Spinal cord (tissue), 10 donors: ENCODE measurements around the gene ZFPL1. TPM values are rescaled to one million over a fixed set of nuclear protein-coding genes. Genes with fewer than 3 reads are reported as not detected.
A peak's percentile ranks its signal among the peaks of the same experiment; 100 is the strongest.

ENCODE experiments used
- DNase-seq, 6 donors: peaks; one replicate each; pipeline versions ENCODE4 v3.0.0 to v3.0.0-alpha.2; 2013 to 2015; ENCODE audit warnings: low spot score in 6 of 6, low read depth in 4 of 6
- H3K27ac ChIP-seq: one replicate; pipeline ENCODE4 v1.5.1; 2013; ENCODE audit warnings: low read depth, low read length, control low read depth
- H3K27me3 ChIP-seq: one replicate; pipeline ENCODE4 v1.6.1; 2013; ENCODE audit warnings: low read length; ENCODE audit not compliant: control insufficient read depth, insufficient read depth
- H3K36me3 ChIP-seq: one replicate; pipeline ENCODE4 v1.6.1; 2013; ENCODE audit warnings: low read length; ENCODE audit not compliant: control insufficient read depth, insufficient read depth
- H3K4me1 ChIP-seq: one replicate; pipeline ENCODE4 v1.6.1; 2013; ENCODE audit warnings: low read length; ENCODE audit not compliant: control insufficient read depth, insufficient read depth
- H3K4me3 ChIP-seq: one replicate; pipeline ENCODE4 v1.5.1; 2013; ENCODE audit warnings: low read depth, low read length, control low read depth
- H3K9me3 ChIP-seq: one replicate; pipeline ENCODE4 v1.6.1; 2013; ENCODE audit warnings: low read length; ENCODE audit not compliant: control insufficient read depth, insufficient read depth
- WGBS: methylation state at CpG from one replicate; pipeline ENCODE4 v1.1.5; 2013; ENCODE audit warnings: missing lambda C conversion rate; ENCODE audit not compliant: insufficient coverage; 5-methylcytosine and 5-hydroxymethylcytosine counted together
- polyA plus RNA-seq, 2 donors: library from polyadenylated mRNA; unstranded; fragments of 120-200 nt; gene quantifications; one replicate each; pipeline ENCODE4 v1.2.1, GENCODE V29; 2013; ENCODE audit not compliant: insufficient read length in 2 of 2
- total RNA-seq, 2 donors: library from RNA; depleted of rRNA in 1 of 2; stranded (reverse); fragments of 120-200 nt in 1 of 2; fragments of >200 nt in 1 of 2; gene quantifications; one replicate each; pipeline versions ENCODE4 v1.2.3 to v1.2.4, GENCODE V29; 2013 to 2014
- donor health status: healthy.

ZFPL1 gene
- total and polyA plus RNA-seq, 4 donors = 19.4 to 37.6 (median 34.2) TPM

DNA sequence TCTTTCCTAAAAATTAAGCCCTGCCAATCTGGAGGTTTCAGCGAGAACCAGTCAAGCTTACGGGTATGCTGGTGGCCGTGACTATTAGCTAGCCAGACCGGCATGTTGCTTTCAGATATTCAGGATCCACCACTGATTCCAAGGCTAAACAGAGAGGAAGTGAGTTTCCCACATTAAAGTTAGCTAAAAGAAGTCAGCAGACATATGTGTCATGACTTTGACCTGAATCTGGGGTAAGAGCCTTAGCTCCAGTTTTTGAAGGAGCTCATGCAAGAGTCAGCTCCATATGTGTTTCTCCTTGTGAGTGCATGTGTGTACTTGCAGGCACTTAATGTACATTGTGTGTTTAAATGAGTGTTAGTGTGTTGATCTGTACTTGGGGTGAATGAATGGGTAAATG, 1.4 kb downstream of the ZFPL1 start:
- H3K36me3 ChIP-seq = peaks cover 45% of the 10 kb centered on the region
- no peak overlapping the region for H3K4me3 ChIP-seq

DNA sequence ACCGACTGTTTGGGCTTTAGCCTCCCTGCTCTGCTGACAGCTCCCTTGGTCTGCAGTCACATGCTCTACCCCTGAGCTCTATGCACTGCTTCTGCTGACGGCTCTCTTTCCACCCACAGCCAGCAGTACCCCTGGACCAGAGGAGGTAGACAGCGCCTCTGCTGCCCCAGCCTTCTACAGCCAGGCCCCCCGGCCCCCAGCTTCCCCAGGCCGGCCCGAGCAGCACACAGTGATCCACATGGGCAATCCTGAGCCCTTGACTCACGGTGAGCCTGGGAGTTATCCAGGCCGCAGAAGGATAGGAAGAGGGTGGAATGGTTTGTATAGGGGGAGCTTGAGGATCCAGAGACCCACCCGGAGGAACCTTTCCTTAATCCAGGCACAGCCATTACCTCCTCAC, 2.8 kb downstream of the ZFPL1 start:
- Histone ChIP-seq H3K27ac (no peak overlapping the region), H3K4me1 (peaks cover 24% of the 10 kb centered on the region), H3K27me3 (no peaks in the 10 kb centered on the region), H3K9me3 (no peaks in the 10 kb centered on the region), H3K4me3 (no peak overlapping the region), H3K36me3 (peaks cover 47% of the 10 kb centered on the region)
- DNase-seq = no peak
- WGBS = 100% methylated on average over 4 of the region's 9 CpGs

More for the DNA sequence above, 1.4 kb downstream of the ZFPL1 start:
- Histone ChIP-seq H3K27ac (no peak overlapping the region), H3K27me3 (no peaks in the 10 kb centered on the region), H3K9me3 (no peaks in the 10 kb centered on the region), H3K4me1 (peaks cover 24% of the 10 kb centered on the region)
- no peak for DNase-seq
- 96% methylated on average over 4 of the region's 4 CpGs for WGBS

DNA sequence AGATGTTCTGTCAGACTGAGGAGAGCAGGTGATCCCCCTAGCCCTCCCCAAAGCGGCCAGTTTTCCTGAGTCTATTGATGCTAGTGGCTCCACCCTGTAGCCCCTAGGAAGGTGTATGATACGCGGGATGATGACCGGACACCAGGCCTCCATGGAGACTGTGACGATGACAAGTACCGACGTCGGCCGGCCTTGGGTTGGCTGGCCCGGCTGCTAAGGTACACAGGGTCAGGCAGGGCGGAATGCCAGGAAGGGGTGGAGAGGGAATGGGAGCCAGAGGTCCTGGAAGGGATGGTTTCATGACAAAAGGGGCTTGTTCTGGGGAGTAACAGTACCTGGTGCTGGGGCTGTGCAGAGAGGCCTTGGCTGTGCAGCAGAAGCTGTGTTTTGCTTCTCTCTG, 3.2 kb downstream of the ZFPL1 start:
- H3K27ac ChIP-seq = no peak overlapping the region
- WGBS = 95% methylated on average over 11 of the region's 11 CpGs
- DNase-seq = no peak
- H3K4me3 ChIP-seq = no peak overlapping the region
- H3K27me3 ChIP-seq = no peaks in the 10 kb centered on the region
- peaks cover 24% of the 10 kb centered on the region for H3K4me1 ChIP-seq
- H3K9me3 ChIP-seq = no peaks in the 10 kb centered on the region
- H3K36me3 ChIP-seq = peaks cover 47% of the 10 kb centered on the region

DNA sequence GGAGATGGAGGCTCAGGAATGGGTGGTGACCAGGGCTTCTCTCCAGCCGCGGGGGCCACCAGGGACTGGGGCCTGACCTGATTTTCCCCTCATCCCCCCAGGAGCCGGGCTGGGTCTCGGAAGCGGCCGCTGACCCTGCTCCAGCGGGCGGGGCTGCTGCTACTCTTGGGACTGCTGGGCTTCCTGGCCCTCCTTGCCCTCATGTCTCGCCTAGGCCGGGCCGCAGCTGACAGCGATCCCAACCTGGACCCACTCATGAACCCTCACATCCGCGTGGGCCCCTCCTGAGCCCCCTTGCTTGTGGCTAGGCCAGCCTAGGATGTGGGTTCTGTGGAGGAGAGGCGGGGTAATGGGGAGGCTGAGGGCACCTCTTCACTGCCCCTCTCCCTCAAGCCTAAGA, 3.8 kb downstream of the ZFPL1 start:
- Histone ChIP-seq H3K27ac (no peak overlapping the region), H3K9me3 (no peaks in the 10 kb centered on the region), H3K4me1 (peaks cover 20% of the 10 kb centered on the region), H3K4me3 (no peak overlapping the region), H3K27me3 (no peaks in the 10 kb centered on the region), H3K36me3 (peaks cover 47% of the 10 kb centered on the region)
- DNase-seq = no peak
- WGBS = 96% methylated on average over 8 of the region's 15 CpGs

DNA sequence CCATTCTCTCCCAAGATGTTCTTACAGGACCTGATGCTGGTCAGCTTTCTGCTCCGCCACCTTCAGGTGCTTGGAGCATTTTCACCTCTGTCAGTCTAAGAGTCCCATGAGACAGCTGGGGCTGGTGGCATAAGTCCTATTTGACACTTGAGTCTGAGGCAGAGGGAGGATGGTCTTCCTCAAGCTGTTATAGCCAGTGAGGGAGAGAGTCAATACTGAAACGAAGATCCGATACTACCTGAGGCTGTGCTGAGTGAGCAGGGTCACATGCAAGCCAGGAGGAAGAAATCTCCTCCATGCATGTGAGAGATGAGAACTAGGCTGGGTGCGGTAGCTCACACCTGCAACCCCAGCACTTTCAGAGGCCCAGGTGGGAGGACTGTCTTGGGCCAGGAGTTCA, 5.6 kb downstream of the ZFPL1 start:
- 86% methylated on average over 4 of the region's 4 CpGs for WGBS
- no peak overlapping the region for H3K4me3 ChIP-seq
- H3K27me3 ChIP-seq = no peaks in the 10 kb centered on the region
- peaks cover 47% of the 10 kb centered on the region for H3K36me3 ChIP-seq
- no peaks in the 10 kb centered on the region for H3K9me3 ChIP-seq
- peaks cover 8% of the 10 kb centered on the region for H3K4me1 ChIP-seq
- no peak for DNase-seq
- no peak overlapping the region for H3K27ac ChIP-seq

DNA sequence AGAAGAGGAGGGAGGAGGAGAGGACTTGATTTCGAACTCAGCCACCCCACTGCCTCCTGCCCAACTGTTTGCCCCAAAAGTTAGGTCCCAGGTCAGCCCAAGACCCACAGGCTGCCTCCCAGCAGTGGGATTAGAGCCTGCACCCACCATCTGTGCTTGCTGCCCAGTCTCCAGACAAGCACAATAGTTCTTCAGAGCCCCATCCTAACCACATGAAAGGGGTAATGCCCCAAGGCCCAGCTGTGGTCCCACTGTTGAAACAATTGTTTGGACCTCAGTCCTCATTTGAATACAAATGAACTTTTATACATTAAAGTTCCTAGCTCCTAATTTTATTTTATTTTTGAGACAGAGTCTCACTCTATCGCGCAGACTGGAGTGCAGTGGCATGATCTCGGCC, 6.6 kb downstream of the ZFPL1 start:
- Histone ChIP-seq H3K36me3 (peaks cover 43% of the 10 kb centered on the region), H3K27ac (no peak overlapping the region), H3K9me3 (no peaks in the 10 kb centered on the region), H3K27me3 (no peaks in the 10 kb centered on the region), H3K4me1 (peaks cover 4% of the 10 kb centered on the region), H3K4me3 (no peak overlapping the region)
- no peak for DNase-seq
- WGBS = 100% methylated on average over 3 of the region's 4 CpGs

DNA sequence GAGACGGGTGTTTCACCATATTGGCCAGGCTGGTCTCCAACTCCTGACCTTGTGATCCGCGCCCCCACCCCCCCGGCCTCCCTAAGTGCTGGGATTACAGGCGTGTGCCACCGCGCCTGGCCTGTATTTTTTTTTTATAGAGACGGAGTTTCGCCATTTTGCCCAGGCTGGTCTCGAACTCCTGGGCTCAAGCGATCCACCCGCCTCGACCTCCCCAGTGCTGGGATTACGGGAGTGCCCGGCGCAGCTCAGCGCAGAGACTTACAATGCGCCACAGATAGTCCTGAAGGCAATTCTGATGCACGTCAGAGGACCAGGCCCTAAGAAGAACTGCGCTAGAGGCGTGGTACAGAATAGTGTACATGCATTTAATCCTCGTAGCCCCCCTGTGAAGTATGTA, 11.4 kb downstream of the ZFPL1 start:
- H3K36me3 ChIP-seq = peaks cover 13% of the 10 kb centered on the region
- peak overlapping the region; percentile 87 for H3K27ac ChIP-seq
- H3K27me3 ChIP-seq = no peaks in the 10 kb centered on the region
- peak overlapping the region; percentile 86 for H3K4me3 ChIP-seq
- H3K9me3 ChIP-seq = no peaks in the 10 kb centered on the region
- peaks cover 19% of the 10 kb centered on the region for H3K4me1 ChIP-seq
- WGBS = 70% methylated on average over 22 of the region's 22 CpGs
- no peak for DNase-seq

DNA sequence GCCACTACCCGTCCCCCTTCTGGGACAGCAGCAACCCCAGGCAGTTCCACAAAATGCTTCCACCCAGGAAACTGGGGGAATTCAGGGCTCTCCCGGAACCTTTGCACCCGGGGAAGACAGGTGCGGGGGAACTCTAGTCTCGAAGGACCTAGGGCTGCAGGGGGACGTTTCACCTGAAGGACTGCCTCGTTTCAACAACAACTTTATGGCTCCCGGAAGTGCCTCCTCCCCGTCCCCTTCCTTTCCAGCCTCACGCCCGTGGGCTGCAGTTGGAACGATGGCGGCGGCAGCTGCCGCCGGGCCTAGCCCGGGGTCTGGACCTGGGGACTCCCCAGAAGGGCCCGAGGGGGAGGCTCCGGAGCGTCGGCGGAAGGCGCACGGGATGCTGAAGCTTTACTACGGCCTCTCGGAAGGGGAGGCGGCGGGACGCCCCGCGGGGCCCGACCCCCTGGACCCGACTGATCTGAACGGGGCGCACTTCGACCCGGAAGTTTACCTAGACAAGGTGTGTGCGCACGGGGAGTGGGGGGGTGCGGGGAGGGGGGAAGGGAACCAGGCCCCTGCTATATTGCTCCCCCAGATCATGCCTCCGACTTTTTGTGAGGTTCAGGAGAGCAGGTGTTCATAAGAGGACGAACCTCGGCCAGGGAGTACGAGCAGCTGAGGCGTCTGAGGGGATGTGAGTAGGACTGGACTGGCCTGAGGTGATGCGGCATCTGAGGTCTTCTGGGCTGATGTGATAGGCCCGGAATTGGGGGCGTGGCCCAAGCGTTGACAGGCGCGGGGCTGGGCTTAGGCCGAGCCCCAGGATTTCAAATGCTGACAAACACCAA, 12.2 kb downstream of the ZFPL1 start, which contains the start of gene VPS51:
Gene VPS51, plus strand, starts transcription at position 241 of the 833 bp plus-strand sequence. Its CDS starts 37 bp downstream, at position 278.
- Histone ChIP-seq H3K9me3 (no peaks in the 10 kb centered on the region), H3K4me1 (peaks cover 19% of the 10 kb centered on the region), H3K27me3 (no peaks in the 10 kb centered on the region), H3K27ac (peak within 1 kb of the TSS; percentile 87), H3K4me3 (peak within 1 kb of the TSS; percentile 86), H3K36me3 (peaks cover 10% of the 10 kb centered on the region)
- DNase-seq = peak; percentile 78 to 98 (median 88)
- WGBS = under 1% methylated on average over 45 of the region's 52 CpGs

DNA sequence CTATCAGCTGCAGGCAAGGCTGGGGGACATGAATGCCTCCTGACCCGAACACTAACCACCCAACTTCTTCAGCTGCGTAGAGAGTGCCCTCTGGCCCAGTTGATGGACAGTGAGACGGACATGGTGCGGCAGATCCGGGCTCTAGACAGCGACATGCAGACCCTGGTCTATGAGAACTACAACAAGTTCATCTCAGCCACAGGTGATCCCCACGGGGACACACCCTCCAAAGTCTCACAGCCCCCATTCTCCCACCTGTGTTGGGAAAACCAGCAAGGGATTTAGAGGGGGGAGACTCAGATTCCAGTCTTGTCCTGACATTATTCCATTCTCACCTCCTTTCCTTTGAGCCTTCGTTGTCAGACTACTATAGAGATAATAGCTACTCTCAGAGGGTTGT, 12.9 kb downstream of the ZFPL1 start:
- H3K36me3 ChIP-seq = peaks cover 10% of the 10 kb centered on the region
- H3K27ac ChIP-seq = peak overlapping the region; percentile 87
- WGBS = 40% methylated on average over 1 of the region's 8 CpGs
- peak overlapping the region; percentile 86 for H3K4me3 ChIP-seq
- H3K27me3 ChIP-seq = no peaks in the 10 kb centered on the region
- H3K9me3 ChIP-seq = no peaks in the 10 kb centered on the region
- no peak for DNase-seq
- H3K4me1 ChIP-seq = peaks cover 26% of the 10 kb centered on the region
